Esophagus muscularis mucosa (tissue), 4 donors: ENCODE results near the gene DNAJB4. TPM values are rescaled to one million over a fixed set of nuclear protein-coding genes. Genes with fewer than 3 reads are reported as not detected.

ENCODE experiments used
- DNase-seq: peaks from one replicate; pipeline ENCODE4 v3.0.0-alpha.2; 2017; ENCODE audit errors: extremely low spot score
- H3K27ac ChIP-seq, 4 donors: fragments of 200-600 bp; sonication (generic); replicated peaks in 1 of 4; 1 replicate in 3 of 4; 2 replicates in 1 of 4; pipeline ENCODE4 v1.5.1; 2016 to 2019; ENCODE audit warnings: mild to moderate bottlenecking in 1 of 4
- H3K27me3 ChIP-seq, 4 donors: fragments of 200-600 bp; sonication (generic); one replicate each; pipeline versions ENCODE4 v1.5.1 to v1.6.0; 2016 to 2019
- H3K36me3 ChIP-seq, 4 donors: fragments of 200-600 bp; sonication (generic); one replicate each; pipeline ENCODE4 v1.5.1; 2016 to 2019
- H3K4me1 ChIP-seq, 4 donors: fragments of 200-600 bp; sonication (generic); one replicate each; pipeline ENCODE4 v1.5.1; 2016 to 2019
- H3K4me3 ChIP-seq, 4 donors: fragments of 200-600 bp; sonication (generic); 1 replicate in 2 of 4; 2 replicates in 2 of 4; pipeline ENCODE4 v1.5.1; 2016 to 2019; ENCODE audit warnings: mild to moderate bottlenecking in 4 of 4, moderate library complexity in 1 of 4
- H3K9me3 ChIP-seq, 4 donors: fragments of 200-600 bp; sonication (generic); 1 replicate in 3 of 4; 2 replicates in 1 of 4; pipeline ENCODE4 v1.5.1; 2016 to 2019
- CTCF ChIP-seq, 3 experiments: fragments of 200-600 bp in 2 of 3; fragments of 450-650 bp in 1 of 3; sonication (generic) in 2 of 3; IDR thresholded peaks; one replicate each; pipeline ENCODE4 v1.5.1; 2017 to 2019; ENCODE audit warnings: antibody characterized with exemption in 3 of 3, mild to moderate bottlenecking in 2 of 3, moderate library complexity in 1 of 3
- EP300 ChIP-seq: sonication (generic); formaldehyde crosslinking; IDR thresholded peaks from one replicate; pipeline ENCODE4 v1.6.1; 2017; ENCODE audit warnings: antibody characterized with exemption
- POLR2A ChIP-seq: fragments of 450-650 bp; IDR thresholded peaks from one replicate; pipeline ENCODE4 v1.6.1; 2017; ENCODE audit warnings: antibody characterized with exemption, moderate library complexity, mild to moderate bottlenecking, low read depth
- POLR2AphosphoS5 ChIP-seq, 2 donors: sonication (generic); formaldehyde crosslinking; IDR thresholded peaks; one replicate each; pipeline ENCODE4 v1.6.1; 2017; ENCODE audit warnings: antibody characterized with exemption in 2 of 2
- WGBS: methylation state at CpG from one replicate; pipeline ENCODE4 v1.1.5; 2018; 5-methylcytosine and 5-hydroxymethylcytosine counted together
- intact Hi-C: fragments of 100-400 bp; cut with DNase I; formaldehyde crosslinking; loops from one replicate; pipeline ENCODE4 v1.15.1; 2023
- total RNA-seq, 4 donors: library from RNA; depleted of rRNA; stranded (reverse); fragments of >200 nt; gene quantifications; one replicate each; pipeline versions ENCODE4 v1.1.0 to v1.2.1, GENCODE V29; 2016

The DNAJB4 gene
- total RNA-seq, 4 donors from 2014 or later: 62.6 to 79.7 (median 70.4) TPM

GRCh38 chr1:78033797-78034172, 29.0 kb downstream of the DNAJB4 start:
- no peaks in the 10 kb centered on the region for H3K9me3 ChIP-seq
- H3K27ac ChIP-seq: peak overlapping the region in 2 of 4 donors; percentile 15 to 43
- H3K27me3 ChIP-seq: no peaks in the 10 kb centered on the region
- intact Hi-C loops: no loop called here
- H3K36me3 ChIP-seq: no peaks in the 10 kb centered on the region
- no peak overlapping the region for H3K4me3 ChIP-seq
- 75% methylated on average over 3 of the region's 3 CpGs for WGBS
- no peak for DNase-seq
- peaks cover 4 to 24% (median 20%) of the 10 kb centered on the region in 4 donors for H3K4me1 ChIP-seq
- TF ChIP-seq POLR2AphosphoS5 (IDR thresholded peaks at IDR 0.05) (no peak), POLR2A (no peak), EP300 (no peak), CTCF (IDR thresholded peaks at IDR 0.05) (no peak)

GRCh38 chr1:78035121-78035520, 30.4 kb downstream of the DNAJB4 start:
- Histone ChIP-seq H3K27ac (no peak overlapping the region), H3K36me3 (no peaks in the 10 kb centered on the region), H3K9me3 (no peaks in the 10 kb centered on the region), H3K4me3 (no peak overlapping the region), H3K4me1 (peaks cover 4 to 24% (median 20%) of the 10 kb centered on the region in 4 donors), H3K27me3 (no peaks in the 10 kb centered on the region)
- TF ChIP-seq EP300 (no peak), CTCF (IDR thresholded peaks at IDR 0.05) (no peak), POLR2AphosphoS5 (IDR thresholded peaks at IDR 0.05) (no peak), POLR2A (no peak)
- 94% methylated on average over 2 of the region's 2 CpGs for WGBS
- intact Hi-C loops: no loop called here
- no peak for DNase-seq

- Histone ChIP-seq H3K4me1 (peaks cover 4 to 24% (median 20%) of the 10 kb centered on the region in 4 donors), H3K36me3 (no peaks in the 10 kb centered on the region), H3K27ac (no peak overlapping the region), H3K4me3 (no peak overlapping the region), H3K9me3 (no peaks in the 10 kb centered on the region), H3K27me3 (no peaks in the 10 kb centered on the region)
- WGBS: 77% methylated on average over 5 of the region's 5 CpGs
- TF ChIP-seq POLR2AphosphoS5 (IDR thresholded peaks at IDR 0.05) (no peak), CTCF (IDR thresholded peaks at IDR 0.05) (no peak), POLR2A (no peak), EP300 (no peak)
- intact Hi-C loops: no loop called here
- no peak for DNase-seq
Observed at GRCh38 chr1:78036450-78036849, 31.7 kb downstream of the DNAJB4 start.

GRCh38 chr1:78038071-78038470, 33.3 kb downstream of the DNAJB4 start:
- H3K4me1 ChIP-seq: peaks cover 4 to 21% (median 16%) of the 10 kb centered on the region in 4 donors
- intact Hi-C loops: no loop called here
- H3K27me3 ChIP-seq: no peaks in the 10 kb centered on the region
- no peak overlapping the region for H3K4me3 ChIP-seq
- no peaks in the 10 kb centered on the region for H3K36me3 ChIP-seq
- DNase-seq: no peak
- no peak for TF ChIP-seq POLR2A
- no peak for TF ChIP-seq EP300
- TF ChIP-seq CTCF (IDR thresholded peaks at IDR 0.05): no peak
- TF ChIP-seq POLR2AphosphoS5 (IDR thresholded peaks at IDR 0.05): no peak
- H3K9me3 ChIP-seq: no peaks in the 10 kb centered on the region
- WGBS: 46% methylated on average over 2 of the region's 2 CpGs
- H3K27ac ChIP-seq: peak overlapping the region in 3 of 4 donors; percentile 1 to 16 (median 10)

GRCh38 chr1:78038491-78038939, 33.8 kb downstream of the DNAJB4 start:
- TF ChIP-seq EP300: no peak
- TF ChIP-seq CTCF (IDR thresholded peaks at IDR 0.05): no peak
- TF ChIP-seq POLR2AphosphoS5 (IDR thresholded peaks at IDR 0.05): no peak
- TF ChIP-seq POLR2A: no peak
- no peak for DNase-seq
- Histone ChIP-seq H3K27me3 (no peaks in the 10 kb centered on the region), H3K9me3 (no peaks in the 10 kb centered on the region), H3K4me3 (no peak overlapping the region), H3K4me1 (peaks cover 3 to 21% (median 14%) of the 10 kb centered on the region in 4 donors), H3K36me3 (no peaks in the 10 kb centered on the region), H3K27ac (peak overlapping the region in 2 of 4 donors; percentile 1 to 16)
- intact Hi-C loops: no loop called here
